Breast epithelium (tissue), 3 donors: ENCODE data around the gene UPF3A.

Experiments used
- CTCF ChIP-seq, 3 donors: fragments of 450-650 bp; IDR thresholded peaks; one replicate each; pipeline ENCODE4 v1.5.1; 2016 to 2017; ENCODE audit warnings: antibody characterized with exemption in 3 of 3, mild to moderate bottlenecking in 3 of 3, moderate library complexity in 3 of 3
- POLR2A ChIP-seq: fragments of 450-650 bp; IDR thresholded peaks from one replicate; pipeline ENCODE4 v1.6.1; 2016; ENCODE audit warnings: antibody characterized with exemption, mild to moderate bottlenecking, moderate library complexity

GRCh38 chr13:114324334-114324733 is 42.9 kb downstream of the UPF3A start:
- no peak for TF ChIP-seq CTCF (IDR thresholded peaks at IDR 0.05)
- no peak for TF ChIP-seq POLR2A
